Activated B cell treated with CpG ODN at 0.5 μM for 24 hours (primary cell): ENCODE data around the gene KICS2. TPM values are rescaled to one million over a fixed set of nuclear protein-coding genes. Genes with fewer than 3 reads are reported as not detected.

ENCODE experiments used
- ATAC-seq: fragments of 200-7000 bp; cut with Tn5 transposase; one replicate; pipeline ENCODE4 v1.10.0; 2021; ENCODE audit warnings: low read depth, mild to moderate bottlenecking, moderate library complexity
- CTCF ChIA-PET: fragments of 350-600 bp; sonication (Branson Sonifier 250); formaldehyde crosslinking; loops from one replicate; lab custom pipeline; 2021; ENCODE audit warnings: antibody characterized with exemption; lab: Charles Lee
- POLR2A ChIA-PET: fragments of 350-600 bp; sonication (Branson Sonifier 250); formaldehyde crosslinking; loops from one replicate; lab custom pipeline; 2021; ENCODE audit warnings: antibody characterized with exemption; lab: Charles Lee
- DNase-seq: peaks from one replicate; pipeline ENCODE4 v3.0.0; 2022
- H3K27ac Mint-ChIP-seq: one replicate; pipeline ENCODE4 v1.8.0; 2020; ENCODE audit warnings: mixed read lengths
- H3K27me3 Mint-ChIP-seq: one replicate; pipeline ENCODE4 v1.8.0; 2021; ENCODE audit warnings: mixed read lengths
- H3K36me3 Mint-ChIP-seq: one replicate; pipeline ENCODE4 v1.8.0; 2021; ENCODE audit warnings: low read depth, mixed read lengths
- H3K4me1 Mint-ChIP-seq: one replicate; pipeline ENCODE4 v1.8.0; 2021; ENCODE audit warnings: mixed read lengths
- H3K4me3 Mint-ChIP-seq: one replicate; pipeline ENCODE4 v1.8.0; 2020; ENCODE audit warnings: mild to moderate bottlenecking, mixed read lengths
- H3K9me3 Mint-ChIP-seq: one replicate; pipeline ENCODE4 v1.8.0; 2020; ENCODE audit warnings: mixed read lengths
- intact Hi-C: fragments of 100-400 bp; cut with micrococcal nuclease; formaldehyde crosslinking; loops from one replicate; pipeline ENCODE4 v1.15.1; 2024
- total RNA-seq: library from RNA; stranded (reverse); gene quantifications from 2 replicates; pipeline ENCODE4 v1.2.3, GENCODE V29; 2022
- TF ChIP-seq, protein P1 (sequence below): fragments of 200-600 bp; IDR thresholded peaks from one replicate; pipeline ENCODE4 v1.8.0; 2022; ENCODE audit warnings: antibody characterized with exemption, mild to moderate bottlenecking

KICS2 gene
- total RNA-seq, 1 donor from 2014 or later, result 16.5 TPM

DNA sequence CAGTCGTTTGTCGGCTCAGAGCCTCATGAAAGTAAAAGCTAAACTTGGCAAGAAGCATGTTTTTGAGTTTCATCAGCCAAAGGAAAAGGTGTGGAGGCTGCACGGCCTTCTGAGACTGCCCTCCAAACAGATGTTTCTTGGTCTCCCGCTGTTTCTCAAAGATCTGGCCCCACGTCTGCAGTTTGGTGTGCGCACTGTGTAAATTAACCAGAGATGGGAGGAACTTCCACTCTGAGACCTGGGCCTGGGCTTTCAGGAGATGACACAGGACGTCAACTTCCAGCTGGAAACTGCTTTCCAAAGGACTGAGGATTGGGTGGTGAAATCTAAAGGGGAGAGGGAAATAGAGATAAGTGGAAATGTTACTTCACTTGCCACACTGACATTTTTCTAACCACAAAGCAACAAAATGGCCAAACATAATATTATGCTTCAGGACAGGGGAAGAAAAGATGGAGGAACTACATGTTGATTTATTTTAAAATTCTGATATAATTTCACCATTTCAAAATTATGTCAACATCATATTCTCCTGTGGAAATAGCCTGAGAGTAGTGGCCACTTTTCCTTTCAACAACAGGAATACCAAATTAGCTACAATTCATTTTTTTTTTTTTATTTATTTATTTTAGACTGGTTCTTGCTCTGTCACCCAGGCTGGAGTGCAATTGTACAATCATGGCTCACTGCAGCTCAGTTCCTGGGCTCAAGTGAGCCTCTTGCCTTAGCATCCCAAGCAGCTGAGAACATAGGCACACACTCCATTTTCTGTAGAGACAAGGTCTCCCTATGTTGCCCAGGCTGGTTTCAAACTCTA lies 27.6 kb downstream of the KICS2 start:
- TF ChIP-seq, protein P1, sequence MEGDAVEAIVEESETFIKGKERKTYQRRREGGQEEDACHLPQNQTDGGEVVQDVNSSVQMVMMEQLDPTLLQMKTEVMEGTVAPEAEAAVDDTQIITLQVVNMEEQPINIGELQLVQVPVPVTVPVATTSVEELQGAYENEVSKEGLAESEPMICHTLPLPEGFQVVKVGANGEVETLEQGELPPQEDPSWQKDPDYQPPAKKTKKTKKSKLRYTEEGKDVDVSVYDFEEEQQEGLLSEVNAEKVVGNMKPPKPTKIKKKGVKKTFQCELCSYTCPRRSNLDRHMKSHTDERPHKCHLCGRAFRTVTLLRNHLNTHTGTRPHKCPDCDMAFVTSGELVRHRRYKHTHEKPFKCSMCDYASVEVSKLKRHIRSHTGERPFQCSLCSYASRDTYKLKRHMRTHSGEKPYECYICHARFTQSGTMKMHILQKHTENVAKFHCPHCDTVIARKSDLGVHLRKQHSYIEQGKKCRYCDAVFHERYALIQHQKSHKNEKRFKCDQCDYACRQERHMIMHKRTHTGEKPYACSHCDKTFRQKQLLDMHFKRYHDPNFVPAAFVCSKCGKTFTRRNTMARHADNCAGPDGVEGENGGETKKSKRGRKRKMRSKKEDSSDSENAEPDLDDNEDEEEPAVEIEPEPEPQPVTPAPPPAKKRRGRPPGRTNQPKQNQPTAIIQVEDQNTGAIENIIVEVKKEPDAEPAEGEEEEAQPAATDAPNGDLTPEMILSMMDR, result no peak
- Mint-ChIP-seq H3K27ac (no peak overlapping the region), H3K4me1 (peaks cover 8% of the 10 kb centered on the region), H3K36me3 (peaks cover 42% of the 10 kb centered on the region), H3K9me3 (no peaks in the 10 kb centered on the region), H3K4me3 (no peak overlapping the region), H3K27me3 (no peaks in the 10 kb centered on the region)
- no peak for ATAC-seq
- POLR2A ChIA-PET, result no interaction called here
- no peak for DNase-seq
- intact Hi-C loops, result no loop called here
- CTCF ChIA-PET, result no interaction called here

DNA sequence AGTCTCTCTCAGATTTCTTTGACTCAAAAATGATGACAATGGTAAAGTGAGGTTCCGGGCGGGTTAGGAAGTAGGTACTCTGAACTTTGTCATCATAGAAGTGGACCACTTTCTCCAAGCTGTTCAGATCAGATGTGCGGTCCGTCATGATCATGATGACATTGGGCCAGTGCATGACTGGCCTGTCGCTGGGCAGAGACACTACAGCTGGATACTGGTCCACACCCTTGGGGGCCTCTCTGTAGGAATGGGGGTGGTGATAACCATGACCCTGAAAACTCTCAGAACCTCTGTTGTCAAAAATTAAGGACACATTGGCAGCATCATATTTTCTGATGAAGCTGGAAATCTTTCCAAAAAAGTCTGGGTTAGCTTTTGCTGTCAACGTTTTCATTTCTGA lies 28.2 kb downstream of the KICS2 start:
- DNase-seq (no peak), ATAC-seq (no peak)
- ChIA-PET POLR2A (no interaction called here), CTCF (no interaction called here)
- no peaks in the 10 kb centered on the region for H3K27me3 Mint-ChIP-seq
- H3K36me3 Mint-ChIP-seq, result peaks cover 42% of the 10 kb centered on the region
- no peak overlapping the region for H3K4me3 Mint-ChIP-seq
- intact Hi-C loops, result no loop called here
- H3K4me1 Mint-ChIP-seq, result peaks cover 8% of the 10 kb centered on the region
- H3K9me3 Mint-ChIP-seq, result no peaks in the 10 kb centered on the region
- no peak overlapping the region for H3K27ac Mint-ChIP-seq
- TF ChIP-seq, protein P1, result no peak

DNA sequence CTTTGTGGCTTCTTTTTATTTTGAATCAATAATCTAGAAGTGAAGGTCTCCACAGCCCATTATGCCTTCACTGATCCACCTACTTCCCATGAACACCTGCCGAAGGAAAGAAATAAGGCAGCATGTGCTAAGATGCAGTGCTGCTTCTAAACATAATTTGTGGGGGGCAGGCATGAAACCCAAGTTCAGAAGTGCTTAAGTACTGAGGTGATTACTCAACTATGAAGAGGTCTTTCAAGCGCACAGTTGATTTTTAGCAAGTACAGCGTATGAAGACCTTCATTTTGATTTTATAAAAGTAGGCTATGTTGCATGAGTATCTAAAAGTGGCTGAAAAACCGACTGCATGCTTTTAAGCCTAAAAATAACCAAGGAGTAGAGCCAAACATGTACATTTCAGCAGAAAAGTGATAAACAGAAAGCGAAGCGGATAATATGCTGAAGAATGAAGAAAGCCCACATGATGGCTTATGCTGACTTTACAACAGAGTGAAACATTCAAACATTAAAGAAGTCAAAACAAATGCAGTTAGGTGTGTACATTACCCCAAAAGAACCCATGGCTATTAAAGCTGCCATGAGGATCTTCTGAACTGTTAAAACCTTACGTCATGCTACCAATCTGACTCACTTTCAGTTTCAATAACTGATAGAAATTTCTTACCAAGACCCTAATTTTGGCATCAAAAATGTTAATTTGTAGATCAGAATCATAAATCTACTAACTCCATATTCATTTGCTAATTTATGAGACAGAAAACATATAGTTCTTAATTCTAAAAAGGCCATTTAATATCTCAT lies 29.3 kb downstream of the KICS2 start:
- ChIA-PET POLR2A (interaction anchor here (0.7 kb wide), 1 partner anchor 187 kb away, joined by 7 read pairs; no protein-coding TSS in a partner anchor), CTCF (no interaction called here)
- Mint-ChIP-seq H3K4me1 (peaks cover 8% of the 10 kb centered on the region), H3K4me3 (no peak overlapping the region), H3K27ac (no peak overlapping the region), H3K27me3 (no peaks in the 10 kb centered on the region), H3K36me3 (peaks cover 40% of the 10 kb centered on the region), H3K9me3 (no peaks in the 10 kb centered on the region)
- intact Hi-C loops, result no loop called here
- TF ChIP-seq, protein P1, result no peak
- DNase-seq, result no peak
- no peak for ATAC-seq

DNA sequence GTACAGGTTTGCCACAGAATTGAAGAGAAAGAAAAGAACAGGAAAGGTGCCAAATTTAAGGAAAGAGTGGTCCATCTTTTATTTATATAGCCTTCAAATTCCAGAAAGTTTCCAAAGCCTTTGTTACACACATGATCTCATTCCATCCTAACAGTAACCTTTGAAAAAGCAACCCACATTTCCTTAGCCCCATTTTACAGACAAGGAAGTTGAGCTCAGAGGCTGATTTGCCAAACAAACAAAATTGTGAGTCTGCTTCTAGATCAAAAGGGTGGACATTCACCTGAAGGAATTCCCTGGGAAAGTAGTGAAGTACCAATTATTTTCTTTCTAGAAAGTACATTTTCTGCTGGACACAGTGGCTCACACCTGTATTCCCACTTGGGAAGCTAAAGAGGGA lies 32.0 kb downstream of the KICS2 start:
- peaks cover 8% of the 10 kb centered on the region for H3K4me1 Mint-ChIP-seq
- H3K36me3 Mint-ChIP-seq, result peaks cover 37% of the 10 kb centered on the region
- intact Hi-C loops, result no loop called here
- ATAC-seq (no peak), DNase-seq (no peak)
- no peaks in the 10 kb centered on the region for H3K9me3 Mint-ChIP-seq
- no peak overlapping the region for H3K4me3 Mint-ChIP-seq
- H3K27me3 Mint-ChIP-seq, result no peaks in the 10 kb centered on the region
- TF ChIP-seq, protein P1, result no peak
- ChIA-PET CTCF (no interaction called here), POLR2A (no interaction called here)
- H3K27ac Mint-ChIP-seq, result no peak overlapping the region

DNA sequence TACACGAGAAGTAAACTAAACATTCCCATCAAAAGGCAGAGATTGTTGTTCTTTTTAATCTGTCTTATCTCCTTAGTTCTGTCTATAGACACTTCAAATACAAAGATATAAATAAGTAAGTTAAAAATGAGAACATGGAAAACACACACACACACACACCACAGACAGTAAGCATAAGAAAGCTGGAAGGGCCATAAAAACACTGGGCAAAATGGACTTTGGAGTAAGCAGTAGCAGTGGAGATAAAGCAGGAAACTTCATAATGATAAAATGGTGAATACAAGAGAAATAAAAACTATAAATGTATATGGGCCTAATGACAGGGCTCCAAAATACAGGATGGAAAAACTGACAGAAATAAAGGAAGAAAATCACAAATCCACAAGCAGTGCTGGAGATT lies 32.6 kb downstream of the KICS2 start:
- intact Hi-C loops, result no loop called here
- TF ChIP-seq, protein P1, result no peak
- DNase-seq (no peak), ATAC-seq (no peak)
- POLR2A ChIA-PET, result no interaction called here
- H3K9me3 Mint-ChIP-seq, result no peaks in the 10 kb centered on the region
- no peak overlapping the region for H3K27ac Mint-ChIP-seq
- H3K36me3 Mint-ChIP-seq, result peaks cover 34% of the 10 kb centered on the region
- H3K4me3 Mint-ChIP-seq, result no peak overlapping the region
- peaks cover 8% of the 10 kb centered on the region for H3K4me1 Mint-ChIP-seq
- H3K27me3 Mint-ChIP-seq, result no peaks in the 10 kb centered on the region
- CTCF ChIA-PET, result no interaction called here
